Measurements from ENCODE around the gene SERPINC1. TPM values are rescaled to one million over a fixed set of nuclear protein-coding genes. Genes with fewer than 3 reads are reported as not detected.
"Not testable (repeated sequence)": the region's sequence is repeated elsewhere in the genome, so short reads cannot be mapped to it uniquely, and the experiment has no call there.

The SERPINC1 gene
- total and polyA plus RNA-seq, 4 donors: 0.08 to 0.61 (median 0.17) TPM; not detected in 1

- ATAC-seq (ENCODE audit: insufficient read depth, low FRiP score) (no peak), DNase-seq (no peak)
- H3K4me1 ChIP-seq (ENCODE audit: control insufficient read depth in 5 of 5, insufficient read depth in 5 of 5, low read length in 5 of 5): no peaks in the 10 kb centered on the region
- H3K36me3 ChIP-seq (ENCODE audit: control insufficient read depth in 4 of 4, insufficient read depth in 4 of 4, low read length in 4 of 4): peaks cover 9 to 32% (median 15%) of the 10 kb centered on the region in 4 donors
- no peak overlapping the region for H3K27ac ChIP-seq (ENCODE audit: low read depth in 1 of 2, low read length in 1 of 2)
- WGBS, 2 donors: 54 to 74% methylated on average over 4 of the region's 4 CpGs
- H3K27me3 ChIP-seq (ENCODE audit: control insufficient read depth in 3 of 3, insufficient read depth in 3 of 3, low read length in 2 of 3): no peaks in the 10 kb centered on the region
- no peak overlapping the region for H3K4me3 ChIP-seq
- no peaks in the 10 kb centered on the region for H3K9me3 ChIP-seq (ENCODE audit: control insufficient read depth in 4 of 4, insufficient read depth in 3 of 4, low read length in 3 of 4)
- H3K9ac ChIP-seq (ENCODE audit: insufficient read depth in 1 of 2, low read length in 2 of 2): no peak overlapping the region
- TF ChIP-seq CTCF (IDR thresholded peaks at IDR 0.05; ENCODE audit: control extremely low read depth, extremely low read depth): no peak
Measured at GRCh38 chr1:173886746-173887611, 30.1 kb downstream of the SERPINC1 start.

DNA sequence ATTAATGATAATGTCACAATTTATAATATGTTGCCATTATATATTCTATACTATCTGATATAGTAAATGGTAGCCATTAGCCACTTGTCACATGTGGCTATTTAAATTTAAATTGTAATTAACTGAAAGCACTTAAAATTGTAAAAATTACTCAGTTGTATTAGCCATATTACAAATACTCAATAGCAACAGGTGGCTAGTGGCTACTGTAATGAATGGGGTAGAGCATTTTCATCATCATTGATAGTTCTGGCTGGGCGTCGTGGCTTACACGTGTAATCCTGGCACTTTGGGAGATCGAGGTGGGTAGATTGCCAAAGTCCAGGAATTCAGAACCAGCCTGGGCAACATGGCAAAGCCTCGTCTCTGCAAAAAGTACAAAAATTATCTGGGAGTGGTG lies 32.4 kb downstream of the SERPINC1 start:
- no peak for ATAC-seq (ENCODE audit: insufficient read depth, low FRiP score)
- H3K9ac ChIP-seq (ENCODE audit: insufficient read depth in 1 of 2, low read length in 2 of 2): no peak overlapping the region
- H3K9me3 ChIP-seq (ENCODE audit: control insufficient read depth in 4 of 4, insufficient read depth in 3 of 4, low read length in 3 of 4): no peaks in the 10 kb centered on the region
- no peak overlapping the region for H3K4me3 ChIP-seq
- no peaks in the 10 kb centered on the region for H3K27me3 ChIP-seq (ENCODE audit: control insufficient read depth in 3 of 3, insufficient read depth in 3 of 3, low read length in 2 of 3)
- 93 to 94% methylated on average over 5 of the region's 5 CpGs for WGBS, 2 donors
- DNase-seq: no peak
- TF ChIP-seq CTCF (IDR thresholded peaks at IDR 0.05; ENCODE audit: control extremely low read depth, extremely low read depth): no peak
- H3K4me1 ChIP-seq (ENCODE audit: control insufficient read depth in 5 of 5, insufficient read depth in 5 of 5, low read length in 5 of 5): no peaks in the 10 kb centered on the region
- H3K27ac ChIP-seq (ENCODE audit: low read depth in 1 of 2, low read length in 1 of 2): no peak overlapping the region
- H3K36me3 ChIP-seq (ENCODE audit: control insufficient read depth in 4 of 4, insufficient read depth in 4 of 4, low read length in 4 of 4): peaks cover 11 to 32% (median 16%) of the 10 kb centered on the region in 4 donors

DNA sequence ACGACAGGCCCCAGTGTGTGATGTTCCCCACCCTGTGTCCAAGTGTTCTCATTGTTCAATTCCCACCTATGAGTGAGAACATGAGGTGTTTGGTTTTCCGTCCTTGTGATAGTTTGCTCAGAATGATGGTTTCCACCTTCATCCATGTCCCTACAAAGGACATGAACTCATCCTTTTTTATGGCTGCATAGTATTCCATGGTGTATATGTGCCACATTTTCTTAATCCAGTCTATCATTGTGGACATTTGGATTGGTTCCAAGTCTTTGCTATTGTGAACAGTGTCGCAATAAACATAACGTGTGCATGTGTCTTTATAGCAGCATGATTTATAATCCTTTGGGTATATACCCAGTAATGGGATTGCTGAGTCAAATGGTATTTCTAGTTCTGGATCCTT lies 36.0 kb downstream of the SERPINC1 start:
- not testable (repeated sequence) for DNase-seq; H3K27ac ChIP-seq (ENCODE audit: low read depth in 1 of 2, low read length in 1 of 2)
- WGBS, 2 donors: 70 to 78% methylated on average over 4 of the region's 4 CpGs

DNA sequence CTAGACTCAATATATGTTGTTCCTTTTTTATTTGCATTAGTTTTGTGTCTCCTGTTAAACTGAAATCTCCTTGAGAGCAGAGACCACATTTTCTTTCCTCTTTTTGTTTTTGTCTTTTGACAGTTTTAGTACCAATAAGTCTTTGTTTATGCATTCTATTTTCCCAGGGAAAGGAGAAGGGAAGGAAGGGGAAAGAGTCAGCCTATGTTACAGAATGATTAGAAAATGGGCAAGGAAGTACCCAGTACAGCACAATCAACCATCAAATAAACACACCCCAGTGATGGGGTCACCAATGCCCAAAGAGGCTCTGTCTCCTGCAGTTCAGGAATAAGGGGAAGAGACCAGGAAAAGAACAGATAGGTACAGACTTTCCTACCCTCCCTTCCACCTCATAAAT lies 38.9 kb downstream of the SERPINC1 start:
- no peaks in the 10 kb centered on the region for H3K27me3 ChIP-seq (ENCODE audit: control insufficient read depth in 3 of 3, insufficient read depth in 3 of 3, low read length in 2 of 3)
- H3K27ac ChIP-seq (ENCODE audit: low read depth in 1 of 2, low read length in 1 of 2): no peak overlapping the region
- no peak for ATAC-seq (ENCODE audit: insufficient read depth, low FRiP score)
- peaks cover 7 to 30% (median 9%) of the 10 kb centered on the region in 4 donors for H3K36me3 ChIP-seq (ENCODE audit: control insufficient read depth in 4 of 4, insufficient read depth in 4 of 4, low read length in 4 of 4)
- no peaks in the 10 kb centered on the region for H3K9me3 ChIP-seq (ENCODE audit: control insufficient read depth in 4 of 4, insufficient read depth in 3 of 4, low read length in 3 of 4)
- no peak overlapping the region for H3K9ac ChIP-seq (ENCODE audit: insufficient read depth in 1 of 2, low read length in 2 of 2)
- H3K4me1 ChIP-seq (ENCODE audit: control insufficient read depth in 5 of 5, insufficient read depth in 5 of 5, low read length in 5 of 5): no peaks in the 10 kb centered on the region
- no peak overlapping the region for H3K4me3 ChIP-seq
- TF ChIP-seq CTCF (IDR thresholded peaks at IDR 0.05; ENCODE audit: control extremely low read depth, extremely low read depth): no peak
- DNase-seq: no peak

More for the DNA sequence above, 36.0 kb downstream of the SERPINC1 start:
- peaks cover 6 to 34% (median 12%) of the 10 kb centered on the region in 4 donors for H3K36me3 ChIP-seq (ENCODE audit: control insufficient read depth in 4 of 4, insufficient read depth in 4 of 4, low read length in 4 of 4)
- not testable (repeated sequence) for H3K4me3 ChIP-seq; ATAC-seq (ENCODE audit: insufficient read depth, low FRiP score); H3K27me3 ChIP-seq (ENCODE audit: control insufficient read depth in 3 of 3, insufficient read depth in 3 of 3, low read length in 2 of 3); H3K9me3 ChIP-seq (ENCODE audit: control insufficient read depth in 4 of 4, insufficient read depth in 3 of 4, low read length in 3 of 4); H3K4me1 ChIP-seq (ENCODE audit: control insufficient read depth in 5 of 5, insufficient read depth in 5 of 5, low read length in 5 of 5); H3K9ac ChIP-seq (ENCODE audit: insufficient read depth in 1 of 2, low read length in 2 of 2)
